A673 (cell line): ENCODE results near the gene STK40.

Experiments used
- CTCF ChIP-seq: fragments of 300-800, 200-600 bp; sonication (generic); conservative IDR thresholded peaks from 2 replicates; pipeline ENCODE4 v1.5.1; 2017; ENCODE audit warnings: low read depth, mild to moderate bottlenecking, antibody characterized with exemption, low read length, moderate library complexity, mixed read lengths
- EZH2 ChIP-seq: fragments of 200-600 bp; sonication (generic); IDR thresholded peaks from 2 replicates; pipeline ENCODE4 v1.6.1; 2017; ENCODE audit warnings: borderline replicate concordance, low read depth, mild to moderate bottlenecking, mixed read lengths, antibody characterized with exemption, low read length; ENCODE audit not compliant: poor library complexity, severe bottlenecking

GRCh38 chr1:36432616-36433015 lies 46.9 kb upstream of the STK40 start:
- TF ChIP-seq CTCF (no peak), EZH2 (no peak)
